C4-2B (cell line): ENCODE measurements around the gene ZSCAN10.

Source experiments
- ZFX ChIP-seq: fragments of 450-650 bp; IDR thresholded peaks from 2 replicates; pipeline ENCODE4 v1.6.1; 2017
- TF ChIP-seq, protein P1 (sequence below): fragments of 450-650 bp; conservative IDR thresholded peaks from 2 replicates; pipeline ENCODE4 v1.5.1; 2017; ENCODE audit warnings: mild to moderate bottlenecking

DNA sequence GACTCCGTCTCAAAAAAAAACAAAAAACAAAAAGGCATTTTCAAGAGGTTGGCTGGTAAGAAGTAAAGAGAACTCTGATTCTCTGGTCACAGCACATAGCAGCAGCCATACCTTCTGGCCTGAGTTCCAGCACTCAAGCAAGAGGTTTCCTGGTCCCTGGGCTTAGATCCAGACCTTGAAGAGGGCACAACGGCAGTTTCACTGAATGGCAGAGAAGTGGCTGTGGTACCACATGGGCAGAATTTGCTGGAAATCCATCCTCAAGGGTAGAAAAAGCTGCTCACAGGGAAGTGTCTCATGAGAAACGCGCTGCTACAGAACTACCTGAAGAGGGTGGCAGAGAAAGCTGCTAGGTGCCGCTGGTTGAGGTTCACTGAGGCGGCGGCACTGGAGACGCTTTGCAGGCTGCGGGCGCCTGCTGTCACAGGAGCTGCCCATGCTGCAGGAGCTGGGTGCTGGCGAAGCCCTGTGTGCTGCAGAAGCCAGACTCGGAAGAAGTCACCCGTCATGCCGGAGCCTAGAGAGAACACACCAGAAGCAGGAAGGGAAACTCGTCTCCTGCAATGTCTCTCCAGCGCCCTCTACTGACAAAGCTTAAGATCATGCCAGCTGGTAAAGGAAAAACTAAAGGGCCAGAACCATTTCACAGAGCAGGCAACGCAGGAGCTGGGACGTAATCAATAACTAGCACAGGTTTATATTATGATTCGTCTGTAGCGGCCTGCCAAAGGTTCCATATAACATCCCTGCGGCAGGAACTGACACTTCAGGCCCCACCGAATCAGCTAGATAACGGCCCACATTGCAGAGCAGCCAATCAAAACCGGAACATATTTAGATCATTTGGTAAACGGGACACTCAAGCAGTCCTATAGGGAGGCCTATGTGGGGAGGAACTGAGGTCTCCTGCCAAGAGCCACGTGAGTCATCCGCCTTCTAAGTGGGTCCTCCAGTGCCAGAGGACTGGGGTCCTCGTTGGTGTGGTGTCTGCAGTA is 30.3 kb upstream of the ZSCAN10 start:
- TF ChIP-seq, protein P1, sequence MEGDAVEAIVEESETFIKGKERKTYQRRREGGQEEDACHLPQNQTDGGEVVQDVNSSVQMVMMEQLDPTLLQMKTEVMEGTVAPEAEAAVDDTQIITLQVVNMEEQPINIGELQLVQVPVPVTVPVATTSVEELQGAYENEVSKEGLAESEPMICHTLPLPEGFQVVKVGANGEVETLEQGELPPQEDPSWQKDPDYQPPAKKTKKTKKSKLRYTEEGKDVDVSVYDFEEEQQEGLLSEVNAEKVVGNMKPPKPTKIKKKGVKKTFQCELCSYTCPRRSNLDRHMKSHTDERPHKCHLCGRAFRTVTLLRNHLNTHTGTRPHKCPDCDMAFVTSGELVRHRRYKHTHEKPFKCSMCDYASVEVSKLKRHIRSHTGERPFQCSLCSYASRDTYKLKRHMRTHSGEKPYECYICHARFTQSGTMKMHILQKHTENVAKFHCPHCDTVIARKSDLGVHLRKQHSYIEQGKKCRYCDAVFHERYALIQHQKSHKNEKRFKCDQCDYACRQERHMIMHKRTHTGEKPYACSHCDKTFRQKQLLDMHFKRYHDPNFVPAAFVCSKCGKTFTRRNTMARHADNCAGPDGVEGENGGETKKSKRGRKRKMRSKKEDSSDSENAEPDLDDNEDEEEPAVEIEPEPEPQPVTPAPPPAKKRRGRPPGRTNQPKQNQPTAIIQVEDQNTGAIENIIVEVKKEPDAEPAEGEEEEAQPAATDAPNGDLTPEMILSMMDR = peak; percentile 97
- TF ChIP-seq ZFX = no peak
